GM12872 (cell line): ENCODE data around the gene RAMP1.

Experiments used
- CTCF ChIP-seq: IDR thresholded peaks from 3 replicates; pipeline ENCODE4 v1.5.1; 2011; ENCODE audit warnings: low read depth, mild to moderate bottlenecking, low read length, moderate library complexity; ENCODE audit not compliant: insufficient read depth

RAMP1 gene

GRCh38 chr2:237857791-237858190, 1.6 kb upstream of the RAMP1 start:
- no peak for TF ChIP-seq CTCF

GRCh38 chr2:237858294-237859081, 935 bp upstream of the RAMP1 start:
- TF ChIP-seq CTCF, result peak; percentile 76

GRCh38 chr2:237859082-237859433, 365 bp upstream of the RAMP1 start:
- no peak for TF ChIP-seq CTCF

- no peak for TF ChIP-seq CTCF
Observed at GRCh38 chr2:237860273-237860935, 981 bp downstream of the RAMP1 start.

- no peak for TF ChIP-seq CTCF
Observed at GRCh38 chr2:237861875-237862527, 2.6 kb downstream of the RAMP1 start.

GRCh38 chr2:237862528-237862895, 3.1 kb downstream of the RAMP1 start:
- TF ChIP-seq CTCF, result no peak

- TF ChIP-seq CTCF, result no peak
Observed at GRCh38 chr2:237863102-237863511, 3.7 kb downstream of the RAMP1 start.
